ENCODE results near the gene ATG7. TPM values are rescaled to one million over a fixed set of nuclear protein-coding genes. Genes with fewer than 3 reads are reported as not detected.
A peak's percentile ranks its signal among the peaks of the same experiment; 100 is the strongest.

ATG7 gene
- polyA plus RNA-seq, 1 donor (not counting 4 experiments of a cell fraction or from before 2014, with no cell fraction given): 27.9 TPM

DNA sequence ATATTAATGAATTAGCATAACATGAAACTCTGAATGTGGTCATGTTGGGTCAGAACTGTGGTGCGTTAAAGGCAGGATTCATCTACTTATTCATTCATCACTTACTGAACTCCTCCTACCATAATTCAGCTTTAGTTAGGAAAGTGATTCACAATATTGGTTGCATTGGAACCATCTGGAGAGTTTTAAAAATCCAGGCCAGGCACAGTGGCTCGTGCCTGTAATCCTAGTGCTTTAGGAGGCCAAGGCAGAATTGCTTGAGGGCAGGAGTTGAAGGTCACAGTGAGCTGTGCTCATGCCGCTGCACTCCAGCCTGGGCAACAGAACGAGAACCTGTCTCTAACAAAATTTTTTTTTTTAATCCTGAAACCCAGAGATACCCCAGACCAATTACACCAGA, 44.2 kb upstream of the ATG7 start:
- Histone ChIP-seq H3K9me3 (ENCODE audit: control insufficient read depth, low read depth, low read length) (no peaks in the 10 kb centered on the region), H3K36me3 (ENCODE audit: control insufficient read depth in 2 of 2, extremely low read depth in 1 of 2, insufficient read depth in 2 of 2, low read length in 2 of 2) (peaks cover 4 to 5% of the 10 kb centered on the region in 2 experiments), H4K20me1 (ENCODE audit: control insufficient read depth, extremely low read depth, insufficient read depth, low read length) (no peaks in the 10 kb centered on the region), H3K27ac (ENCODE audit: control insufficient read depth, insufficient read depth, low read length) (no peak overlapping the region), H3K9me1 (ENCODE audit: control insufficient read depth, extremely low read depth, insufficient read depth, low read length) (no peaks in the 10 kb centered on the region), H3K4me1 (ENCODE audit: control insufficient read depth, extremely low read depth, insufficient read depth, low read length) (peaks cover 46% of the 10 kb centered on the region), H3K79me2 (ENCODE audit: control insufficient read depth, insufficient read depth, low read length) (peaks cover 54% of the 10 kb centered on the region), H3K4me3 (ENCODE audit: control insufficient read depth in 2 of 3, extremely low read depth in 1 of 3, insufficient read depth in 2 of 3, low read depth in 1 of 3, low read length in 3 of 3) (no peak overlapping the region), H3K9ac (ENCODE audit: control insufficient read depth, extremely low read depth, insufficient read depth, low read length) (no peak overlapping the region), H2AFZ (ENCODE audit: control insufficient read depth, low read length) (no peak overlapping the region), H3K4me2 (ENCODE audit: control insufficient read depth, extremely low read depth, insufficient read depth, low read depth, low read length) (no peak overlapping the region), H3K27me3 (ENCODE audit: control insufficient read depth, extremely low read depth, insufficient read depth, low read length) (no peaks in the 10 kb centered on the region)
- no peak for DNase-seq (ENCODE audit: low read depth, low spot score)
- no peak for FAIRE-seq
- TF ChIP-seq, protein P1, sequence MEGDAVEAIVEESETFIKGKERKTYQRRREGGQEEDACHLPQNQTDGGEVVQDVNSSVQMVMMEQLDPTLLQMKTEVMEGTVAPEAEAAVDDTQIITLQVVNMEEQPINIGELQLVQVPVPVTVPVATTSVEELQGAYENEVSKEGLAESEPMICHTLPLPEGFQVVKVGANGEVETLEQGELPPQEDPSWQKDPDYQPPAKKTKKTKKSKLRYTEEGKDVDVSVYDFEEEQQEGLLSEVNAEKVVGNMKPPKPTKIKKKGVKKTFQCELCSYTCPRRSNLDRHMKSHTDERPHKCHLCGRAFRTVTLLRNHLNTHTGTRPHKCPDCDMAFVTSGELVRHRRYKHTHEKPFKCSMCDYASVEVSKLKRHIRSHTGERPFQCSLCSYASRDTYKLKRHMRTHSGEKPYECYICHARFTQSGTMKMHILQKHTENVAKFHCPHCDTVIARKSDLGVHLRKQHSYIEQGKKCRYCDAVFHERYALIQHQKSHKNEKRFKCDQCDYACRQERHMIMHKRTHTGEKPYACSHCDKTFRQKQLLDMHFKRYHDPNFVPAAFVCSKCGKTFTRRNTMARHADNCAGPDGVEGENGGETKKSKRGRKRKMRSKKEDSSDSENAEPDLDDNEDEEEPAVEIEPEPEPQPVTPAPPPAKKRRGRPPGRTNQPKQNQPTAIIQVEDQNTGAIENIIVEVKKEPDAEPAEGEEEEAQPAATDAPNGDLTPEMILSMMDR (optimal IDR thresholded peaks at IDR 0.05 in 1 of 3, IDR thresholded peaks at IDR 0.05 in 1 of 3, conservative IDR thresholded peaks at IDR 0.05 in 1 of 3; ENCODE audit: extremely low read depth in 1 of 3, insufficient read depth in 2 of 3, low read length in 3 of 3): no peak
- no peak for TF ChIP-seq EZH2 (IDR thresholded peaks at IDR 0.05; ENCODE audit: low read length)
- dilution Hi-C loops (cut with MboI; ENCODE audit: extremely low pct_ligation_motif_present, low sequenced_read_pairs): no loop called here

DNA sequence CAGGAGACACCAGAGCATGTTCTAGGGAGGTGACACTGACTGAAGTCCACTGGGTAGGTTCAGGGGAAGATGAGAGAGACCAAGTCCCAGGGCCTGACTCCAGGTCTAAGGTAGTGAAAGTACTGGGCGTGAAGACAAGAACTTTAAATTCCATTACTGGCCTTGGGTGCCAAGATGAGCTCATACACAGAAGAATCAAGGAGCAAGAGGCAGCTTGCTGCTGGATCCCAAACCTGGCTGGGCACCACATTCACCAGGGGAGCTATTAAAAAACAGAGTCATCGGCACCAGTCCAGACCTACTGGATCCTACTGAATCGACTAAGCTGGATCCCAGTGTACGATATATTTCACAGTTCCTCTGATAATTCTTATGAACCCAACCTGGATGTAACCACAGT, 42.1 kb upstream of the ATG7 start:
- Histone ChIP-seq H4K20me1 (ENCODE audit: control insufficient read depth, extremely low read depth, insufficient read depth, low read length) (no peaks in the 10 kb centered on the region), H3K27me3 (ENCODE audit: control insufficient read depth, extremely low read depth, insufficient read depth, low read length) (no peaks in the 10 kb centered on the region), H3K36me3 (ENCODE audit: control insufficient read depth in 2 of 2, extremely low read depth in 1 of 2, insufficient read depth in 2 of 2, low read length in 2 of 2) (peaks cover 5 to 8% of the 10 kb centered on the region in 2 experiments), H2AFZ (ENCODE audit: control insufficient read depth, low read length) (no peak overlapping the region), H3K9ac (ENCODE audit: control insufficient read depth, extremely low read depth, insufficient read depth, low read length) (peak overlapping the region; percentile 1), H3K4me3 (ENCODE audit: control insufficient read depth in 2 of 3, extremely low read depth in 1 of 3, insufficient read depth in 2 of 3, low read depth in 1 of 3, low read length in 3 of 3) (peak overlapping the region in 1 of 3 experiments; percentile 16), H3K9me1 (ENCODE audit: control insufficient read depth, extremely low read depth, insufficient read depth, low read length) (no peaks in the 10 kb centered on the region), H3K79me2 (ENCODE audit: control insufficient read depth, insufficient read depth, low read length) (peaks cover 43% of the 10 kb centered on the region), H3K9me3 (ENCODE audit: control insufficient read depth, low read depth, low read length) (no peaks in the 10 kb centered on the region), H3K27ac (ENCODE audit: control insufficient read depth, insufficient read depth, low read length) (peak overlapping the region; percentile 34), H3K4me2 (ENCODE audit: control insufficient read depth, extremely low read depth, insufficient read depth, low read depth, low read length) (peak overlapping the region; percentile 52), H3K4me1 (ENCODE audit: control insufficient read depth, extremely low read depth, insufficient read depth, low read length) (peaks cover 34% of the 10 kb centered on the region)
- DNase-seq (ENCODE audit: low read depth, low spot score): no peak
- dilution Hi-C loops (cut with MboI; ENCODE audit: extremely low pct_ligation_motif_present, low sequenced_read_pairs): no loop called here
- TF ChIP-seq, protein P1 (optimal IDR thresholded peaks at IDR 0.05 in 1 of 3, IDR thresholded peaks at IDR 0.05 in 1 of 3, conservative IDR thresholded peaks at IDR 0.05 in 1 of 3; ENCODE audit: extremely low read depth in 1 of 3, insufficient read depth in 2 of 3, low read length in 3 of 3): no peak
- TF ChIP-seq EZH2 (IDR thresholded peaks at IDR 0.05; ENCODE audit: low read length): no peak
- FAIRE-seq: peak; percentile 91

Measured in keratinocyte (primary cell).